ENCODE measurements around the gene PRPF18.

DNA sequence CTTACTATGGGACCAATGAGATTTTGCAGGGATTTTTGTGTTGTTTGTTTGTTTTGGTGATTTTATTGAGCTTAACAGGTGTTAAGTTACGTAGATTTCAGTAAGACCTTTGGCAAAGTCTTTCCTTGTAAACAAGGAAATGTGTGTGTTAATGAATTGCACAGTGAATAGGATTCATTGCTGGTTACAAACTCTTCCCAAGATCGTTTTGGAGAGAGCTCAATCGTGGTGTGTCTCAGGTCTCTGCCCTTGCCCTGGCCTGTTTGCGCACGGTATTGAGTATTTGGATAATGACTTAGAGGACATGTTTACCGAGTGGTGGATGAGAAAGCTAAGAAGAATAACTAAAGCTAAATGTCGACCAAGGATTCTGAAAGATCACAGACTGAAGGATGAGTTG, 41.9 kb downstream of the PRPF18 start:
- TF ChIP-seq YY1 (IDR thresholded peaks at IDR 0.05; ENCODE audit: insufficient read depth, insufficient read length), result no peak
- no peak for TF ChIP-seq ZNF274 (IDR thresholded peaks at IDR 0.05; ENCODE audit: low read depth, low read length)

Data from NT2/D1 (cell line).